HFF-Myc (cell line): Measurements from ENCODE around the gene RNF133.

Experiments used
- DNase-seq: peaks from one replicate; pipeline ENCODE4 v3.0.0-alpha.2; 2011; ENCODE audit warnings: low read depth; ENCODE audit errors: extremely low read depth
- H3K4me3 ChIP-seq: replicated peaks from 2 replicates; pipeline ENCODE4 v1.5.1; 2011; ENCODE audit warnings: low read depth, mild to moderate bottlenecking, control low read depth, low read length
- CTCF ChIP-seq: IDR thresholded peaks from 2 replicates; pipeline ENCODE4 v1.5.1; 2012; ENCODE audit warnings: mild to moderate bottlenecking, low read depth, low read length, control low read depth; ENCODE audit errors: missing control alignments

RNF133 gene

GRCh38 chr7:122710916-122711315, 12.0 kb upstream of the RNF133 start:
- DNase-seq = no peak
- TF ChIP-seq CTCF = no peak
- no peak overlapping the region for H3K4me3 ChIP-seq

- no peak for DNase-seq
- no peak for TF ChIP-seq CTCF
- H3K4me3 ChIP-seq = no peak overlapping the region
These were observed 11.2 kb upstream of the RNF133 start for GRCh38 chr7:122709930-122710646.

- no peak overlapping the region for H3K4me3 ChIP-seq
- DNase-seq = no peak
- TF ChIP-seq CTCF = no peak
These were observed 7.9 kb upstream of the RNF133 start for GRCh38 chr7:122706836-122707235.

- no peak for DNase-seq
- TF ChIP-seq CTCF = no peak
- no peak within 1 kb of the TSS for H3K4me3 ChIP-seq
These were observed 4.1 kb upstream of the RNF133 start, which contains the start of gene RNF148 for GRCh38 chr7:122702872-122703510. RNF148 (minus strand) TSS chr7:122702922; CDS start chr7:122702750, 172 bp downstream.

GRCh38 chr7:122695816-122696215, 3.1 kb downstream of the RNF133 start:
- no peak overlapping the region for H3K4me3 ChIP-seq
- DNase-seq = no peak
- TF ChIP-seq CTCF = no peak

- no peak overlapping the region for H3K4me3 ChIP-seq
- DNase-seq = no peak
- TF ChIP-seq CTCF = no peak
These were observed 4.2 kb downstream of the RNF133 start for GRCh38 chr7:122694697-122695096.

GRCh38 chr7:122692769-122693309, 6.1 kb downstream of the RNF133 start:
- H3K4me3 ChIP-seq = no peak overlapping the region
- no peak for DNase-seq
- TF ChIP-seq CTCF = no peak
